ENCODE measurements around the gene CSE1L. TPM values are rescaled to one million over a fixed set of nuclear protein-coding genes. Genes with fewer than 3 reads are reported as not detected.

Gene CSE1L
- total RNA-seq: 172 and 179 TPM in 2 replicates

DNA sequence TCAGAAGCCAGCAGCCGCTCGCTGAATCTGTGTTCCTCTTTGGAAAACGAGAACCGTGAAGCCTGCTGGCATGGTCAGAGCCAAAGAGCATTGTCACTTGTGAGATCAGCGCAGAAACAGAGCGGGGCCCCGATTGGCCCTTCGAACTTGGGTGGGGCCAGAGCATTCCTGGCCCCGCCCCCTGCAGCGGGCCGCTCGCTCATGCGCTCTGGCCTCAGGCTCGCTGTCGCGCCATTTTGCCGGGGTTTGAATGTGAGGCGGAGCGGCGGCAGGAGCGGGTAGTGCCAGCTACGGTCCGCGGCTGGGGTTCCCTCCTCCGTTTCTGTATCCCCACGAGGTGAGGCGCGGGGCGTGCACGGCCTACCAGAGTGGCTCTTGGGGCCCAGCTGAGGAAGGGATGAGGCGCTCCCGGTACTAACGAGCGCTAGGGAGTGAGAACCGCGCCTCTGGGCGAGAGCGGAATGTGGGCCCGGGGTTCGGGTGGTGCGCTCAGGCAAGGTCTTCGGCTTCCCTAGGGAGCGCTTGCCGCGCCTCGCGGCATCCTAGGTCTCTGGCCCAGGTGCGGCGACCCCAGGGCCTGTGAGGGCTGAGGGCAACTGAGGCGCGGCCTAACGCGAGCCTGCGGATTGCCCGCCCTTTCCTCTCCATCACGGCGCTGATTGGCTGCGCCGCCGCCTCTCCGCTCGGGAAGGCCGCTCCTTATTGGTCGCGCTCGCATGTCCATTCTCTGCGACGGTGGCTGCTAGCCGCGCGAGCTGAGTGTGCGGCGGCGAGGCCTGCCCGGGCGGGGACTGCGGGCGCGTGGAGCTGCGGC lies at the start of gene CSE1L:
Gene CSE1L, plus strand, starts transcription at position 226 of the 814 bp plus-strand sequence. CDS start 12,152 bp downstream, outside the sequence.

Other genes with a start within 250 kb of the CSE1L start
- gene PREX1, start 218.3 kb upstream of the CSE1L start, total RNA-seq: 65.6 and 66.8 TPM in 2 replicates
- 31.2 and 35.4 TPM in 2 replicates for gene ARFGEF2, start 124.6 kb upstream of the CSE1L start, total RNA-seq
- 54.1 and 57.6 TPM in 2 replicates for gene STAU1, start 142.0 kb downstream of the CSE1L start, total RNA-seq
- 16.0 and 23.4 TPM in 2 replicates for gene DDX27, start 173.1 kb downstream of the CSE1L start, total RNA-seq
- gene ZNFX1, start 231.7 kb downstream of the CSE1L start, total RNA-seq: 42.6 and 44.2 TPM in 2 replicates